C4-2B (cell line): Measurements from ENCODE around the gene TIPRL.

Experiments
- H3K27ac ChIP-seq: fragments of 450-650 bp; 2 replicates; pipeline ENCODE4 v1.5.1; 2017
- CTCF ChIP-seq: fragments of 450-650 bp; conservative IDR thresholded peaks from 2 replicates; pipeline ENCODE4 v1.5.1; 2017; ENCODE audit warnings: mild to moderate bottlenecking
- ZFX ChIP-seq: fragments of 450-650 bp; IDR thresholded peaks from 2 replicates; pipeline ENCODE4 v1.6.1; 2017

Gene TIPRL

GRCh38 chr1:168178638-168179437, at the start of gene TIPRL:
TSS of gene TIPRL (plus strand) at chr1:168178962. CDS start at chr1:168179078, 116 bp downstream.
- peak; percentile 58 for TF ChIP-seq CTCF
- no peak for TF ChIP-seq ZFX
- peak within 1 kb of the TSS; percentile 78 for H3K27ac ChIP-seq

GRCh38 chr1:168129933-168130332, 48.8 kb upstream of the TIPRL start:
- H3K27ac ChIP-seq = no peak overlapping the region
- TF ChIP-seq CTCF (no peak), ZFX (no peak)

- H3K27ac ChIP-seq = no peak overlapping the region
- TF ChIP-seq ZFX = no peak
- TF ChIP-seq CTCF = no peak
Measured at GRCh38 chr1:168134132-168134531, 44.6 kb upstream of the TIPRL start.

GRCh38 chr1:168134642-168135041, 44.1 kb upstream of the TIPRL start:
- TF ChIP-seq ZFX (no peak), CTCF (no peak)
- H3K27ac ChIP-seq = no peak overlapping the region

- TF ChIP-seq CTCF (no peak), ZFX (no peak)
- H3K27ac ChIP-seq = no peak overlapping the region
Measured at GRCh38 chr1:168135116-168135920, 43.4 kb upstream of the TIPRL start.

GRCh38 chr1:168135921-168136708, 42.6 kb upstream of the TIPRL start:
- H3K27ac ChIP-seq = peak overlapping the region; percentile 68
- no peak for TF ChIP-seq ZFX
- TF ChIP-seq CTCF = no peak
